OCI-LY3 (cell line): ENCODE measurements around the gene MAP7D3.

Experiments
- H2AFZ ChIP-seq: fragments of 200-600, 300-600 bp; shearing (Covaris generic); 2 replicates; pipeline ENCODE4 v1.6.0; 2014; ENCODE audit warnings: antibody characterized with exemption, low read depth, low read length
- H3K27ac ChIP-seq: fragments of 200-600, 300-600 bp; sonication (generic); 2 replicates; pipeline ENCODE4 v1.5.1; 2014; ENCODE audit warnings: mild to moderate bottlenecking, low read length, moderate library complexity, mixed read lengths
- H3K27me3 ChIP-seq: fragments of 200-600, 300-600 bp; sonication (generic); 2 replicates; pipeline ENCODE4 v1.6.1; 2014; ENCODE audit warnings: low read depth, low read length, mixed read lengths
- H3K36me3 ChIP-seq: fragments of 200-600, 300-600 bp; sonication (generic); replicated peaks from 2 replicates; pipeline ENCODE3; 2014; ENCODE audit warnings: low read depth, low read length, mixed read lengths
- H3K4me1 ChIP-seq: fragments of 300-600, 200-600 bp; sonication (generic); 2 replicates; pipeline ENCODE4 v1.6.1; 2014; ENCODE audit warnings: low read length, mixed read lengths
- H3K4me2 ChIP-seq: fragments of 200-600, 300-600 bp; sonication (generic); 2 replicates; pipeline ENCODE4 v1.6.1; 2014; ENCODE audit warnings: low read length, mixed read lengths
- H3K4me3 ChIP-seq: fragments of 300-600, 200-600 bp; sonication (generic); 2 replicates; pipeline ENCODE4 v1.5.1; 2014; ENCODE audit warnings: antibody characterized with exemption, mild to moderate bottlenecking, low read length, moderate library complexity
- H3K79me2 ChIP-seq: fragments of 300-600, 200-600 bp; shearing (Covaris generic); 2 replicates; pipeline ENCODE4 v1.6.1; 2014; ENCODE audit warnings: mild to moderate bottlenecking, low read length, mixed read lengths
- H3K9ac ChIP-seq: fragments of 300-600, 200-600 bp; shearing (Covaris generic); 2 replicates; pipeline ENCODE4 v1.6.0; 2014; ENCODE audit warnings: mild to moderate bottlenecking, low read length, moderate library complexity
- H3K9me3 ChIP-seq: fragments of 200-600, 300-600 bp; shearing (Covaris generic); 2 replicates; pipeline ENCODE4 v1.6.1; 2014; ENCODE audit warnings: low read length, mixed read lengths; ENCODE audit not compliant: insufficient read depth
- H4K20me1 ChIP-seq: fragments of 200-600, 300-600 bp; sonication (generic); 2 replicates; pipeline ENCODE4 v1.6.1; 2016; ENCODE audit warnings: low read length, mixed read lengths; ENCODE audit not compliant: insufficient read depth
- CTCF ChIP-seq: fragments of 200-600, 300-600 bp; sonication (generic); IDR thresholded peaks from 2 replicates; pipeline ENCODE4 v1.5.1; 2014; ENCODE audit warnings: antibody characterized with exemption, low read length, low read depth
- EZH2phosphoT487 ChIP-seq: fragments of 200-600 bp; shearing (Covaris generic); IDR thresholded peaks from 2 replicates; pipeline ENCODE4 v1.6.1; 2018; ENCODE audit warnings: antibody characterized with exemption, mixed run types, low read depth

MAP7D3 gene

GRCh38 chrX:136165406-136165805, 85.8 kb downstream of the MAP7D3 start:
- Histone ChIP-seq H3K9ac (no peak overlapping the region), H3K4me3 (no peak overlapping the region), H4K20me1 (no peaks in the 10 kb centered on the region), H3K79me2 (no peaks in the 10 kb centered on the region), H3K36me3 (no peaks in the 10 kb centered on the region), H3K27me3 (no peaks in the 10 kb centered on the region), H3K4me2 (no peak overlapping the region), H3K27ac (no peak overlapping the region), H3K4me1 (no peaks in the 10 kb centered on the region), H3K9me3 (no peaks in the 10 kb centered on the region), H2AFZ (no peak overlapping the region)
- TF ChIP-seq EZH2phosphoT487 (no peak), CTCF (no peak)

- Histone ChIP-seq H3K9me3 (no peaks in the 10 kb centered on the region), H3K79me2 (no peaks in the 10 kb centered on the region), H3K4me2 (no peak overlapping the region), H3K9ac (no peak overlapping the region), H3K4me3 (no peak overlapping the region), H3K27ac (no peak overlapping the region), H3K36me3 (no peaks in the 10 kb centered on the region), H3K4me1 (no peaks in the 10 kb centered on the region), H3K27me3 (no peaks in the 10 kb centered on the region), H2AFZ (no peak overlapping the region), H4K20me1 (no peaks in the 10 kb centered on the region)
- no peak for TF ChIP-seq EZH2phosphoT487
- TF ChIP-seq CTCF: no peak
Observed at GRCh38 chrX:136163689-136164088, 87.5 kb downstream of the MAP7D3 start.
